Spinal cord (tissue), 10 donors: ENCODE data around the gene VPS18. TPM values are rescaled to one million over a fixed set of nuclear protein-coding genes. Genes with fewer than 3 reads are reported as not detected.

Experiments used
- DNase-seq, 6 donors: peaks; one replicate each; pipeline versions ENCODE4 v3.0.0 to v3.0.0-alpha.2; 2013 to 2015; ENCODE audit warnings: low spot score in 6 of 6, low read depth in 4 of 6
- H3K27ac ChIP-seq: one replicate; pipeline ENCODE4 v1.5.1; 2013; ENCODE audit warnings: low read depth, low read length, control low read depth
- H3K27me3 ChIP-seq: one replicate; pipeline ENCODE4 v1.6.1; 2013; ENCODE audit warnings: low read length; ENCODE audit not compliant: control insufficient read depth, insufficient read depth
- H3K36me3 ChIP-seq: one replicate; pipeline ENCODE4 v1.6.1; 2013; ENCODE audit warnings: low read length; ENCODE audit not compliant: control insufficient read depth, insufficient read depth
- H3K4me1 ChIP-seq: one replicate; pipeline ENCODE4 v1.6.1; 2013; ENCODE audit warnings: low read length; ENCODE audit not compliant: control insufficient read depth, insufficient read depth
- H3K4me3 ChIP-seq: one replicate; pipeline ENCODE4 v1.5.1; 2013; ENCODE audit warnings: low read depth, low read length, control low read depth
- H3K9me3 ChIP-seq: one replicate; pipeline ENCODE4 v1.6.1; 2013; ENCODE audit warnings: low read length; ENCODE audit not compliant: control insufficient read depth, insufficient read depth
- WGBS: methylation state at CpG from one replicate; pipeline ENCODE4 v1.1.5; 2013; ENCODE audit warnings: missing lambda C conversion rate; ENCODE audit not compliant: insufficient coverage; 5-methylcytosine and 5-hydroxymethylcytosine counted together
- polyA plus RNA-seq, 2 donors: library from polyadenylated mRNA; unstranded; fragments of 120-200 nt; gene quantifications; one replicate each; pipeline ENCODE4 v1.2.1, GENCODE V29; 2013; ENCODE audit not compliant: insufficient read length in 2 of 2
- total RNA-seq, 2 donors: library from RNA; depleted of rRNA in 1 of 2; stranded (reverse); fragments of 120-200 nt in 1 of 2; fragments of >200 nt in 1 of 2; gene quantifications; one replicate each; pipeline versions ENCODE4 v1.2.3 to v1.2.4, GENCODE V29; 2013 to 2014
- donor health status: healthy.

The VPS18 gene
- total and polyA plus RNA-seq, 4 donors, result 19.9 to 23.1 (median 22.1) TPM

GRCh38 chr15:40915679-40916078, 21.4 kb downstream of the VPS18 start:
- H3K27ac ChIP-seq, result no peak overlapping the region
- no peak overlapping the region for H3K4me3 ChIP-seq
- DNase-seq, result no peak
- H3K9me3 ChIP-seq, result no peaks in the 10 kb centered on the region
- peaks cover 19% of the 10 kb centered on the region for H3K27me3 ChIP-seq
- no peaks in the 10 kb centered on the region for H3K36me3 ChIP-seq
- WGBS, result 66% methylated on average over 6 of the region's 6 CpGs
- H3K4me1 ChIP-seq, result peaks cover 41% of the 10 kb centered on the region

DNA sequence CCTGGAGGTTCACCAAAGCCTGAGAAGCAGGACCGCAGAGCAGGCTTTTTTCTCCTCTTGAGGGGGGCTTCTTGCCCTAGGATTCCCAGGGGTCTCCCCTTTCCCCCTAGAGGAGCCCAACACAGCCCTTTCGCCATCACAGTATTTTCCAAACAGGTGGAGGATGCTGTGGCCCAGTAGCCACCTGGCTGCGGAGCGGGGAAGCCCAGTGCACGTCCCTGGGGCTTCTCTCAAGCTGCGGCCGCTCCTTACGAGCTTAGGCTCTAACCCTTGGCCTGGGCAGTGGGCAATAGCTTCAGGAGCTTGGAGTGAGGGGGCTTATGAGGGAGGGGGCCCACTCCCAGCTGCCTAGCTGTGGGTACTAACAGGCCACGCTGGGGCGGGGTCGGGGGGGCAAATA, 23.3 kb downstream of the VPS18 start:
- 53% methylated on average over 11 of the region's 11 CpGs for WGBS
- DNase-seq, result no peak
- Histone ChIP-seq H3K4me1 (peaks cover 33% of the 10 kb centered on the region), H3K4me3 (no peak overlapping the region), H3K36me3 (no peaks in the 10 kb centered on the region), H3K27ac (no peak overlapping the region), H3K9me3 (no peaks in the 10 kb centered on the region), H3K27me3 (peaks cover 32% of the 10 kb centered on the region)

DNA sequence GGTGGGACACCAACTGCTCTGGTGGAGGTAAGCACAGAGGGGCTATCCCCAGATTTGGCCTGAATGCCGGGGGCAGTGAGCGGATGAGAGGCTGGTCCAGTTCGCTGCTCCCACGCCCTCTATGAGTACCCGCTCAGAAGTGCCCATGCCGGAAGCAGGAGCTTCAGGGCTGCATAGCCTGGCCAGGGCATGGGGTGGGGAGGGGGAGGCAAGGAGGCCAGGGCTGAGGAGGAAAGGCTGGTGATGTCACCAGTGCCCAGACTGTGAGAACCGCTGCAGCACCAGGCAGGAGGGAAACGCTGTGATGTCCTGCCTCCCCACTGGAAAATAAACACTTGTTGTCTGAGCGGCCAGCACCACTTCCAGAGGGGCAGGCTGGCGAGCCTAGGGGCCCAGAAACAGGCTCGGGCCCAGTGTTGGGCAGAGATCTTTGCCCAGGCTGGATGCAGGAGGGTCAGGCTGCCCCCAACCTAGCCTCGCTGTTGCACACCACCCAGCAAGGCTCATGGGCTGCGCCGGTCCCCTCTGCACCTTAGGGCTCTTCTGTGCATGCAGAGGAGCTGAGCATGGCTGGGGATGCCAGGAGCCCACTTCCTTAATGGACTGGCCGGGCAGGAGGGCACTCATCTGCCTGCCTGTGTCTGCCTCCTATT, 24.0 kb downstream of the VPS18 start:
- Histone ChIP-seq H3K36me3 (no peaks in the 10 kb centered on the region), H3K4me3 (no peak overlapping the region), H3K9me3 (no peaks in the 10 kb centered on the region), H3K27ac (peak overlapping the region; percentile 47), H3K27me3 (peaks cover 39% of the 10 kb centered on the region), H3K4me1 (peaks cover 33% of the 10 kb centered on the region)
- no peak for DNase-seq
- WGBS, result 67% methylated on average over 15 of the region's 15 CpGs

DNA sequence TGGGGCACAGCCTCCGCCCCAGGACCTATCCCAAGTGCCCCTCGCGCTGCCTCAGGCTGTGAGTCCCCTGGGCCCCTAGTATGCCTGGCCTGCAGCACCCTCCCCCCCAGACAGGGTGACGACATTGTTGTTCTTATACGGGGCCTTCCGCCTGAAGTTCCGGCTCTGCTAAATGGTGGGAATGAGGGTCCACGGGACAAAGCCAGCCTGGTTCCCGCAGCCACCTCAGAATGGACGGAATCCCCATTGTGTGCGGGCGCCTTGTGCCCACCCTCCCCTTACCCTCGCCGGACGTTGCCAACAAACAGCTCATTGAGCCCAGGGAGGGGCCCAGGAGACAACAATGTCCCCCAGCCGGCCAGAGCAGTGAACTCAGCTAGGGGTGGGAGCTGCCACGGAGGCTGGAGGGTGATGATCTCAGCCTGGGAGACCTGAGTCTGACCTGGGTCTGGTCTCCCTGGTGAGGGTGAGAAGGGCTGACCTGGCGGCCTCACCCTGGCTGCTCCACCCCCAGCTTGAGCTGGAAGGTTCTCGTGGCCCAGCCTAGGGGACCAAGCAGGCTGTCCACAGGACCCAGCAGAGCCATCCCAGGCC, 24.6 kb downstream of the VPS18 start:
- WGBS, result 51% methylated on average over 18 of the region's 19 CpGs
- Histone ChIP-seq H3K27ac (peak overlapping the region; percentile 47), H3K27me3 (peaks cover 45% of the 10 kb centered on the region), H3K9me3 (no peaks in the 10 kb centered on the region), H3K4me1 (peaks cover 33% of the 10 kb centered on the region), H3K36me3 (no peaks in the 10 kb centered on the region), H3K4me3 (no peak overlapping the region)
- no peak for DNase-seq

DNA sequence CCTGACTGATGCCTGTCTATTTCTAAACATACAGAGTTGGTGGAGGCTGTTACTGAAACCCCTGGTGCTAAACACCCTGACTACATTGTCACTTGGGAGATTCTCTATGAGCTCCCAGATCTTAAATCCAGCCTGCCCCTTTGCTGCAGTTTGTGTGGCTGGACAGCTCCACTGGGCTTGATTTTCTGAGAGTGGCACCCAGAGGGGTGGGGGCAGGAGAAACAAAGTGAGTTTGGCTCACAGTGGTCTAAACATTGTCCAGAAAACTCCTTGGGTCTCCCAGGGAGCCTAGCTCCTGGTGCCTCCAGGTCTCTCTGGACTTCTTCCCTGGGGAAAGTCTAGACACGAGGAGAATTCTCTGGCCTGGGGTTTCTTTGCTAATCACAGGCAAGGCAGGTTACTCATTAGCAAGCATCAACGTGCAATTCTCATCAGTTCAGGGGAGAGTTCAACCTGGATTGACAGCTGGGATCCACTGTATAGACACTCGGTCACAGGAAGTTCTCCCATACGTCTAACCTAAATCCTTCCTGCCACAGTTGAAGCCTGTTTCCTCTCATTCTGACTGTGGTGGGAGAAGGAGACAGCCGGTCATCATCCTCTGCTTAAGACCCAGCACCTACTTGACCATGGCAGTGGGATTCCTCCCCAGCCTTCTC, 27.8 kb downstream of the VPS18 start:
- H3K4me3 ChIP-seq, result no peak overlapping the region
- DNase-seq, result no peak
- H3K36me3 ChIP-seq, result no peaks in the 10 kb centered on the region
- 33% methylated on average over 1 of the region's 5 CpGs for WGBS
- H3K27me3 ChIP-seq, result peaks cover 71% of the 10 kb centered on the region
- H3K27ac ChIP-seq, result no peak overlapping the region
- no peaks in the 10 kb centered on the region for H3K9me3 ChIP-seq
- peaks cover 44% of the 10 kb centered on the region for H3K4me1 ChIP-seq

- peaks cover 45% of the 10 kb centered on the region for H3K4me1 ChIP-seq
- 72% methylated on average over 9 of the region's 10 CpGs for WGBS
These were observed 28.4 kb downstream of the VPS18 start for GRCh38 chr15:40922608-40923005.

GRCh38 chr15:40923551-40923950, 29.3 kb downstream of the VPS18 start:
- no peaks in the 10 kb centered on the region for H3K36me3 ChIP-seq
- no peak for DNase-seq
- 87% methylated on average over 9 of the region's 9 CpGs for WGBS
- no peaks in the 10 kb centered on the region for H3K9me3 ChIP-seq
- no peak overlapping the region for H3K4me3 ChIP-seq
- H3K27ac ChIP-seq, result no peak overlapping the region
- peaks cover 80% of the 10 kb centered on the region for H3K27me3 ChIP-seq
- H3K4me1 ChIP-seq, result peaks cover 45% of the 10 kb centered on the region

More at GRCh38 chr15:40922608-40923005, 28.4 kb downstream of the VPS18 start:
- Histone ChIP-seq H3K36me3 (no peaks in the 10 kb centered on the region), H3K4me3 (no peak overlapping the region), H3K27me3 (peaks cover 76% of the 10 kb centered on the region), H3K9me3 (no peaks in the 10 kb centered on the region), H3K27ac (no peak overlapping the region)
- no peak for DNase-seq

- H3K9me3 ChIP-seq, result no peaks in the 10 kb centered on the region
- H3K27ac ChIP-seq, result no peak overlapping the region
- H3K4me1 ChIP-seq, result peaks cover 52% of the 10 kb centered on the region
- H3K4me3 ChIP-seq, result no peak overlapping the region
- DNase-seq, result no peak
- H3K27me3 ChIP-seq, result peaks cover 91% of the 10 kb centered on the region
- 5% methylated on average over 30 of the region's 30 CpGs for WGBS
- no peaks in the 10 kb centered on the region for H3K36me3 ChIP-seq
These were observed 31.2 kb downstream of the VPS18 start for GRCh38 chr15:40925495-40925862.

DNA sequence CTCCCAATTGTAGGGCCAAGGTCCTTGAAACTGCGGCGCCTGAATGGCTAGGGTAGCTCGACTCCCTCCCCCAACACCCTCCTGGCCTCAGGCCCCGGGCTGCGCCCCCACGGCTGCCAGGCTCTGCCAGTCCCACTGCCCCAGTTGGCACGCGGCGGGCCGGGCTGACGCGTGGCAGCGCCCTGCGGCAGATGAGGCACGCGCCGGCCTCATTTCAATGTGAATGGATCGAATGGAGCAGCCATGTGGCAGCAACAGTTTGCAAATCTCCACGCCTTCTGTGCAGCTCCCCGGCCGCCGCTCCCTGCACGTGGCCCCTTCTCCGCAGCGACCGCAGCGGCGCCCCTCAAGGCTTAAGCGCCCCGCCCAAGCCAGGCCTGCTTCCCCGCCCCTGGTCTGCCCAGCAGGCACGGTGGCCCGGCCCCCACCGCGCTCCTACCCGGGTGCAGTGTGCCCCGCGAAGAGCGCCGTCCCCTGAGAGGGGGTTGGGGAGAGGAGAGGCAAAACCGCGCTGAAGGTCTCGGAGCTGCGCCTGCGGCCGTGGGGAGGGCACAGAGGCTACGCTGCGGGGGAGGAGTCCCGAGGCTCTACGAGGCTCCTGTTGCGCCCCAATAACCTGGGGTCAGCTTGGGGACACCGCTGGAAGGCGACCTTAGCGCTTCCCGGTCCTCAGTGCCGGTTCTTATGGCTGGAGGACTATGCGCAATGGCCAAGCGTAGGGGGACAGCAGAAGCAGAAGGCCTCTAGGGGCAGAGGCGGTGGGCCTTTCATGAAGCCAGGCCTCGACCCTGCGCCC, 31.8 kb downstream of the VPS18 start:
- 1% methylated on average over 61 of the region's 61 CpGs for WGBS
- Histone ChIP-seq H3K4me3 (no peak overlapping the region), H3K27ac (no peak overlapping the region), H3K36me3 (no peaks in the 10 kb centered on the region), H3K9me3 (no peaks in the 10 kb centered on the region), H3K4me1 (peaks cover 58% of the 10 kb centered on the region), H3K27me3 (peaks cover 91% of the 10 kb centered on the region)
- DNase-seq, result peak in 2 of 6 donors; percentile 75 to 90
